GM23248 (cell line): ENCODE measurements around the gene INTS2.

ENCODE experiments used
- EZH2 ChIP-seq: fragments of 200-600 bp; sonication (generic); IDR thresholded peaks from 2 replicates; pipeline ENCODE4 v1.6.1; 2018; ENCODE audit warnings: antibody characterized with exemption, mild to moderate bottlenecking; ENCODE audit not compliant: insufficient read depth, poor library complexity, severe bottlenecking
- EZH2phosphoT487 ChIP-seq: fragments of 200-600 bp; sonication (generic); IDR thresholded peaks from 2 replicates; pipeline ENCODE4 v1.6.1; 2018; ENCODE audit warnings: antibody characterized with exemption, moderate library complexity, mild to moderate bottlenecking, low read depth; ENCODE audit not compliant: insufficient read depth

- TF ChIP-seq EZH2phosphoT487 (no peak), EZH2 (no peak)
Measured at GRCh38 chr17:61942085-61942484, 14.3 kb upstream of the INTS2 start.
